GM18517 (cell line): ENCODE measurements around the gene SENP1.
"Not testable (repeated sequence)": the region's sequence is repeated elsewhere in the genome, so short reads cannot be mapped to it uniquely, and the experiment has no call there.

Experiments
- ATAC-seq: cut with Tn5 transposase; IDR thresholded peaks from one replicate; pipeline ENCODE4 v1.9.1; 2021; ENCODE audit warnings: mild to moderate bottlenecking, moderate library complexity; ENCODE audit not compliant: unreplicated experiment

Gene SENP1

GRCh38 chr12:48115957-48116356 lies 10.1 kb upstream of the SENP1 start:
- no peak for ATAC-seq

DNA sequence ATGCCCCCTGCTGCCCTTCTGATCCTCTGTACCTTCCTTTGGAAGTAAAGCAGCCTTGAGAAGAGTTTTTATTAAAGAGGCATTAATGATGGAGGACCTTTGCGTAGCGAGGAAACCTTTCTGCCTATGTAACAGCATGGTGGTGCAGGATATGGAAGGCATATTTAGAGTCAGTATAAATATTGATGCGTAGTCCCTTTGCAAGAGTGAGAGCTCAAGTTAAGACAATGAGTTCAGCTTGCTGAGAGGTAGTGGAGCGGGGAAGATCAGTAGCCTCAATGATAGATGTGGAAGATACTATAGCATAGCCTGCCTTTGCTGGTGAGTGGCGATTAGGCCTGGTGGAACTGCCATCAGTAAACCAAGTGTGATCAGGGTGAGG lies 5.4 kb upstream of the SENP1 start:
- ATAC-seq, result not testable (repeated sequence)

DNA sequence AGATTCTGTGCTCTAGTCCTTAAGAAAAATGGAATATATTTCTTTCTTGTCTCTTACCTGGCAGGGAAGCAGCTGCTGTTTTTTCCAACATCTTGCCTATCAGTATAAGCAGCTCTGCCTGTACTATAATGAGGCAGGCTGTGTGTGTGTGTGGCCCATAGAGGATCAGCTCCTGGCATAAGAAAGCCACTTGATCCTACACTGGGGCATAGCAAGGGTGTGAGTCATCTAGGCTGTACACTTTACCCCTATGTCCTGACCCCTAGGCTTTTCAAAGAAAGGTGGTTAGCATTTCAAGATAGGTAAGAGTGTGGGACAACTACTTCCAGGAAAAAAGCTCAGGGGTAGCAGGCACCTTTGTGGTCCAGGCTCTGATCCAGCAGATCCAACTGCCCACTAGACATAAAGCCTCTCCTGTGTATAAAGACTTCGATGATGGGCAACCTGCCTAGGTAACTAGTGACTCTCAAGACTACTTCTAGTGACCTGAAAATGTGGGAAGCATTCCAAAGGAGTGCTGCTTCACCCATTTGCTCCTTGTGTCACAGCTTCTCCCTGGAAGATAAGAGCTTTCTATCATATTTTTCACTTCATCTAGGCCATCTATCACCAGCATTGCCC lies 4.9 kb upstream of the SENP1 start:
- no peak for ATAC-seq

DNA sequence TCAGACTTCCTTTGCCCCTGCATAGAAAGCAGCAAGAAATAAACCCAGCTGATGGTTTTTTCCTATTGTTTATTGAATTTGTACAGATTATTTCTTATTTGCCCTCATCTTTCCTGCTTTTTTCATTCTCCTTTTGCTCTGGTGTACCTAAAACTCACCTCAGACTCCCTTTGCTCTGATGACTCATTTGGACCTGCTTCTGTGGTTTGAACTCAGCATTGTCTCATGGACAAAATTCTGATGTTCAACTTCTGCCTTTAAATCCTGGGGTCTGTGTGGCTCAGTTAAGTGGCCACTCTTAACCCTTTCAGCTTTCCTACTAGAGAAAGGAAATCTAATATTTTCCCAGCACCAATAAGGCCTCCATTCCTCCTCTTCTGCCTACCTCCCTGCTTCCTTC lies 3.5 kb upstream of the SENP1 start:
- ATAC-seq, result no peak

- no peak for ATAC-seq
Measured at GRCh38 chr12:48106681-48107613, 1.1 kb upstream of the SENP1 start.

GRCh38 chr12:48105321-48105866 lies 485 bp downstream of the SENP1 start:
- peak; percentile 33 for ATAC-seq

GRCh38 chr12:48104531-48104930 lies 1.3 kb downstream of the SENP1 start:
- ATAC-seq, result no peak

DNA sequence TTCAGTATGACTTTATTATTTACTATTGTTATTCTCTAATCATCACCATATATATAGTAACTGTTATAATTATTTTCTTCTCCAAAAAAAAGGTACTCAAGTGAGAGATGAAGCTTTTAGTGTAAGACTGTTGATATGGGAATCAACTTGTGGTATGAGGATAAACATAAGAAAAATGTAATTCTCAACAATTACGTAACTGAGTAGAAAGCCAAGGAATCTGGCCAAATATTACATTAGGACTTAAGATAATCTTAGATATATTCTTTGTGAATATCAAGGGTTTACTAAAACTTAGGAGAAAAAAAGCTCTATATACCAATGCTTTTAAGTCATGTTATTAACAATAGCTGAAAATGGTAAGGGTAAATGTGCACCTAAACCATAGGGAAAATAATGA lies 13.3 kb downstream of the SENP1 start:
- no peak for ATAC-seq

GRCh38 chr12:48086327-48086726 lies 19.6 kb downstream of the SENP1 start:
- no peak for ATAC-seq

DNA sequence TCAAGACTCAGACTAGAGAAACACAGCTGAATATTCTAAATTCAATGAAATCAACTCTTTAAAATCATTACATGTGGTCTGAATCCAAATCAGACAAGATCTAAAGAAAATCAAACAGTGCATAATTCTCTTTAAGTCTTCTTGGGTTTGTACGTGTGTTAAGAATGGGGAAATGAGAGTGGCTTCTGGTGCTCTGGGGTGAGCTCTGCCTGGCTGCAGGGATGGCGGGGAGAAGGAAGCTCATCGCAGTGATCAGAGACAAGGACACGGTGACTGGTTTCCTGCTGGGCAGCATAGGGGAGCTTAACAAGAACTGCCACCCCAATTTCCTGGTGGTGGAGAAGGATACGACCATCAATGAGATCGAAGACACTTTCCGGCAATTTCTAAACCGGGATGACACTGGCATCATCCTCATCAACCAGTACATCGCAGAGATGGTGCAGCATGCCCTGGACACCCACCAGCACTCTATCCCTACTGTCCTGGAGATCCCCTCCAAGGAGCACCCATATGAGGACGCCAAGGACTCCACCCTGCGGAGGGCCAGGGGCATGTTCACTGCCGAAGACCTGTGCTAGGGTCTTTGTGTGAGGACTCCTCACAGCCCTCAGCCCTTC lies 20.9 kb downstream of the SENP1 start:
- ATAC-seq, result no peak

GRCh38 chr12:48084066-48084465 lies 21.8 kb downstream of the SENP1 start:
- no peak for ATAC-seq

- ATAC-seq, result no peak
Measured at GRCh38 chr12:48080821-48081220, 25.1 kb downstream of the SENP1 start.

- ATAC-seq, result no peak
Measured at GRCh38 chr12:48080285-48080684, 25.6 kb downstream of the SENP1 start.

DNA sequence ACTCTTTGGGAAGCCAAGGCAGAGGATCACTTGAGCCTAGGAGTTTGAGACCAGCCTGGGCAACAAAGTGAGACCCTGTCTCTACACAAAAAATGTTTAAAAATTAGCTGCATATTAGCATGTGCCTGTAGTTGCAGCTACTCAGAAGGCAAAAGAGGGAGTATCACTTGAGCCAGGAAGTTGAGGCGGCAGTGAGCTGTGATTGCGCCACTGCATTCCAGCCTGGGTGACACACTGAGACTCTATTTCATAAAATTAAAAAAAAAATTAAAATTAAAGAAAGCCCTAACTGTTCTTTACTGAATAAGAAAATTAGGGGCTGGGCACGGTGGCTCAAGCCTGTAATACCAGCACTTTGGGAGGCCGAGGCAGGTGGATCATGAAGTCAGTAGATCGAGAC lies 27.0 kb downstream of the SENP1 start:
- ATAC-seq, result no peak

GRCh38 chr12:48077111-48077510 lies 28.8 kb downstream of the SENP1 start:
- ATAC-seq, result no peak

- no peak for ATAC-seq
Measured at GRCh38 chr12:48075832-48076231, 30.0 kb downstream of the SENP1 start.

- ATAC-seq, result no peak
Measured at GRCh38 chr12:48074266-48074665, 31.6 kb downstream of the SENP1 start.

- no peak for ATAC-seq
Measured at GRCh38 chr12:48072266-48072665, 33.6 kb downstream of the SENP1 start.

GRCh38 chr12:48071808-48072207 lies 34.1 kb downstream of the SENP1 start:
- ATAC-seq, result no peak

DNA sequence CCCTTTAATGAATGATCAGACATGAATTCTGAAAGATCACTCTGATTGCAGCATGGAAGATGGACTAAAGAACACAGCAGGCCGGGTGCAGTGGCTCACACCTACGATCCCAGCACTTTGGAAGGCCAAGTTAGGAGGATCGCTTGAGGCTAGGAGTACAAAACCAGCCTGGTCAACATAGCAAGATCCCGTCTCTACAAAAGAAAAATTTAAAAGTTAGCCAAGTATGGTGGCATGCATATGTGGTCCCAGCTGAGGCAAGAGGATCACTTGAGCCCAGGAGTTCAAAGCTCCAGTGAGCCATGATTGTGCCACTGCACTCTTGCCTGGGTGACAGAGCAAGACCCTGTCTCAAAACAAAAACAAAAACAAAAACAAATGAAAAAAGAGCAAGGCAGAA lies 35.1 kb downstream of the SENP1 start:
- no peak for ATAC-seq

DNA sequence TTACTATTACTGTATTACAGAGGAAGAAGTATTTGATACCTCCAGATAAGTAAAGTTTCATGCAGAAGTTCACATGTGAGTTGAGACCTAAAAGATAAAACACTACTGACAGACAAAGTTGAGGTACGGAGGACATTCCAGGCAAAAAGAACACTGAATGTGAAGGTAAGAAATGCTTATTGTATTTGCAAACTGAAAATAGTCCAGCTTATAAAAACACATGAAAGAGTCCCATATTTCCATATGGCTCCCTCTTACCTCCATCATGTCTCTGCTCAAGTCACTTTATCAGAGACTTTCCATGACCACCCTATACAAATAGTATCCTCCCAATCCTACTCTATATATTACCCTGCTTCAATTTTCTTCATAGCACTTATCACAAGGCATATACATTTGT lies 35.8 kb downstream of the SENP1 start:
- ATAC-seq, result no peak

DNA sequence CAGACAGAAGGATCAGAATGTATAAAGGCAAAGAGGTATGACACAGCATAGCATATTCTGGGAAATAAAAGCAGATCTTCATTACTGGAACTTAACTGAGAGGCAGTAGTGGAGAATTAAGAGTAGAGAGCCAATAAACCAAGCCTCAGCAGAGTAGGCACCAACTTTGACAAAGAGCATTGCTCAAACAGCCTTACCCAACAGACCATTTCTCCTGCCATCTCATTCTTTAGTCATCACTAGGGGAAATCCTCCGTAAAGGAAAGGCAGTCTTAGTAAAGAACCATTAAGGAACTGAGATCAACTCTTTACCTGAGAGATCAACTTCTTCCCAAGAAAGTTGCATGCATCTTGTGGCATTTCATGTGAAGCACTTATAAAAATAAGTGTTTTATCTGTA lies 36.6 kb downstream of the SENP1 start:
- no peak for ATAC-seq
